ENCODE results near the gene CCDC7.

GRCh38 chr10:32680803-32681557, 235.0 kb downstream of the CCDC7 start:
- TF ChIP-seq CTCF (IDR thresholded peaks at IDR 0.05) (no peak), POLR2A (IDR thresholded peaks at IDR 0.05) (no peak)

Data from adrenal gland (tissue), 5 donors.